ENCODE data around the gene EMC1. TPM values are rescaled to one million over a fixed set of nuclear protein-coding genes. Genes with fewer than 3 reads are reported as not detected.

The EMC1 gene
- total RNA-seq, 1 experiment from 2014 or later: 60.0 TPM

GRCh38 chr1:19229828-19230325 is 21.4 kb downstream of the EMC1 start:
- no peak for DNase-seq
- no peaks in the 10 kb centered on the region for H3K9me3 Mint-ChIP-seq
- no peak for TF ChIP-seq CTCF (conservative IDR thresholded peaks at IDR 0.05)
- Histone ChIP-seq H2BK15ac (ENCODE audit: low read depth, low read length) (no peak overlapping the region), H2BK5ac (ENCODE audit: insufficient read length, low read length) (no peak overlapping the region), H3K56ac (ENCODE audit: insufficient read length, low read depth, low read length) (no peak overlapping the region), H3K4ac (ENCODE audit: low read depth, low read length) (no peak overlapping the region), H3K23me2 (ENCODE audit: insufficient read length, low read depth, low read length, poor library complexity, severe bottlenecking) (no peaks in the 10 kb centered on the region), H3K14ac (ENCODE audit: insufficient read depth, low read length) (no peak overlapping the region), H4K8ac (replicated peaks; ENCODE audit: insufficient read length, low read depth, low read length) (no peak overlapping the region), H4K5ac (ENCODE audit: insufficient read length, low read depth, low read length) (no peak overlapping the region), H3K4me2 (ENCODE audit: insufficient read depth, insufficient read length, low read length) (no peak overlapping the region), H4K91ac (ENCODE audit: insufficient read length, low read depth, low read length) (no peak overlapping the region), H3T11ph (ENCODE audit: low read length) (no peak overlapping the region), H2BK20ac (ENCODE audit: low read depth, low read length, poor library complexity, severe bottlenecking) (no peak overlapping the region), H2BK120ac (ENCODE audit: low read depth, low read length, poor library complexity, severe bottlenecking) (no peak overlapping the region), H2AK5ac (ENCODE audit: insufficient read length, low read length) (no peak overlapping the region), H3K79me2 (ENCODE audit: insufficient read depth, low read length) (no peaks in the 10 kb centered on the region), H3K18ac (ENCODE audit: insufficient read length, low read depth, low read length) (no peak overlapping the region), H3K9me3 (ENCODE audit: control insufficient read depth, low read depth, low read length) (no peaks in the 10 kb centered on the region), H4K20me1 (ENCODE audit: control insufficient read depth, insufficient read depth, insufficient read length) (no peaks in the 10 kb centered on the region), H2AFZ (ENCODE audit: low read length) (no peak overlapping the region), H3K27ac (ENCODE audit: insufficient read length, low read depth, low read length) (no peak overlapping the region), H3K4me1 (ENCODE audit: insufficient read depth, low read length) (no peaks in the 10 kb centered on the region), H3K79me1 (ENCODE audit: insufficient read depth, low read depth, low read length, poor library complexity, severe bottlenecking) (no peaks in the 10 kb centered on the region), H2BK12ac (ENCODE audit: insufficient read length, low read depth, low read length) (no peak overlapping the region), H3K27me3 (ENCODE audit: insufficient read depth, low read length) (no peaks in the 10 kb centered on the region), H3K9ac (ENCODE audit: extremely low read depth, insufficient read length, low read length) (no peak overlapping the region), H3K23ac (ENCODE audit: insufficient read length, low read depth, low read length) (no peak overlapping the region)
- no CpG with 5 or more reads among the region's 6 CpGs for WGBS (ENCODE audit: extremely low coverage, insufficient read length, low lambda C conversion rate)
- H3K27ac Mint-ChIP-seq: no peak overlapping the region
- H3K4me1 Mint-ChIP-seq: no peaks in the 10 kb centered on the region
- no peaks in the 10 kb centered on the region for H3K27me3 Mint-ChIP-seq (ENCODE audit: low read depth)
- peaks cover 39 to 93% (median 77%) of the 10 kb centered on the region in 3 experiments for H3K36me3 Mint-ChIP-seq (ENCODE audit: insufficient read depth in 1 of 3, low read depth in 3 of 3)
- H3K4me3 Mint-ChIP-seq: no peak overlapping the region

Measured in H9 (cell line).